HG03565 (cell line): ENCODE results near the gene SERPINB5.

Experiments used
- ATAC-seq: cut with Tn5 transposase; IDR thresholded peaks from one replicate; pipeline ENCODE4 v1.9.1; 2021; ENCODE audit warnings: mild to moderate bottlenecking, moderate library complexity; ENCODE audit not compliant: unreplicated experiment

The SERPINB5 gene

DNA sequence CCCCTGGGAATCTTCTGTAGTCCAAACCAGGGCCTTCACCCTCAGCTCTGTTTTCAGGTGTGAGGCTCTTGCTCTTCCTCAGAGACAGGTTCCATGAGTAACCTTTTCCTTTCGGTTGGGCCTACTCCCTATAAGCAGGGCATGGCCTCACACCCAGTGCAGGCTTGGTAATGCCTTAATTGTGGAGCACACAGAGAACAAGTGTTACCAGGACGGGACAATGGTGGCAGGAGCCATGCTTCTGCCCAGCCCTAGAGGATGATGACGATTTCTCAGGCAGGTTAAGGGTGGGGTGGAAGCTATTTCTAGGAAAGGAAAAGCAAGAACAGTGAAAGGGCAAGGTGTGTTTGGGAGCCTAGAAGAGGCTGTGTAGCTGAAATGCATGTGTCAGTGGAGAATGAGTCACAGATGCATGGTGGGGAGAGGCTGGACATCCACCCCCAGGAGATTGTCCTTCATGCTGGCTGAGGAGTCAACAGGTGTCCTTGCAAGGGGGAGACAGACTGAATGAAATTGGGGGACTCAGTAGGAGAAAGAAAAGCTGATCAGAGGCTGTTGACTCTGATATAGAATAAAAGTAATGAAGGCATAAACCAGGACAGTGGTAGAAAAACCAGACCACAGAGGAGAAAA is 43.4 kb downstream of the SERPINB5 start:
- no peak for ATAC-seq

DNA sequence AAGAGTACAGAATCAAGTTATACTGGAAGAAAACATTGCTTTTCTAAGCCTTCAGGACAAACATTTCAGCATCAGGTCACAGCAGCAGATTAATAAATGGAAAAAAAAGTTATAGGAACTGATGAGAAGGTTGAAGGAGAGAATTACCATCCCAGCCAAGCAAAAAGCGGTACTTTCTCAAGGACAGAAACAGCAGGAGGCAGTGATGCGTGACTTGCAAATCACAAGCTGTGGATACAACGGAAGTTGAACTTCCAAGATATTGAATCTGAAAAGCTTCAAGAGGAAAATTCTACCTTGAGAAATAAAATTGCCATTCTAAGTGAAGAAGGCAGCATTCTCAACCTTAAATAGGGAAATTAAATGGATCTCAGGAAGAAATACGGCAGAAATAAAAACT is 46.9 kb downstream of the SERPINB5 start:
- no peak for ATAC-seq

DNA sequence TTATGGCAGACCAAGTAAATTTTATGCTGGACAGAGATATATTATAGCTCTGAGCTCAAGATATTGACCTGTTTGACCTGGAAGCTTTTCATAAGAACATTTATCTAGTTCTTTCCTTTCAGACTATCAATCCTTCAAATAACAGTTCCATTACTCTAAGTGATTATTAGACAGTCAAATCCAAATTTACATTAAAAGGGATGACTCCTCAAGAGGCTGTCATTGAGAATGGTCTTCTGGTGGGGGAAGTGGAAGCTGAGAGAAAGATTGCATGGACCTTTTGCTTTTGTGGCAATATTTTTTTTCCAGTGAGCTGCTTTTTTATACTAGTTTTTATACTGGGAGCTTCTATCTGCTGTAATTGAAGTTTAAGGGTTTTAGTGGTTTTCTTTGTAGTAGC is 50.5 kb downstream of the SERPINB5 start:
- ATAC-seq, result no peak

DNA sequence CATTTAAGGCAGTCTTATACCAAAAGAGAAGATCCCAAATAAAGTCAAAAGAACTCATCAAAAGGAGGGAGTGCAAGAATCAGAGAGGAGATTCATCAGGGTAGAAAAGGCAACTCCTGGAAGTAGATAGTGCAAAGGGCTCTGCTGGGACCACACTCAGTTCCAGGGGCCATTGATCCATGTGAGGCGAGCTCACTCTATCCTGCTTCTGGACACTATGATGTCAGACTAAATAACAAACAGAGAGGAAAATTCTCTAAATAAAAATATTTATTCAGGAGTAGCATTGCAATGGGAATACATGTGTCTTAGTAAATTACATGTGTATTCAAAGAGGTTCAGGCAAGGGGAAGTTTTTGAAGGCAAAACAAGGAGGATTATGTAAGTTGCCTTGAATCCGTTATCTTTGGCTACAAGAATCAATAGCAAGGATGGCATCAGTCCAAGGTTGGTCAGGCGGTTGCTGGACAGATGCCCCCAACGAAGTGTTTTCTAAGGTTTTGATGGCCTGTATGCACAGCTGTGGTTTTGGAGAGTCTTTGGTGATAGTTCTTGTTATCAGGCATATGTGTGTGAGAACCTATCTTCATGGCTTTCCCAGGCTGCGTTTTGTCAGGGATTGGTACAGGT is 52.2 kb downstream of the SERPINB5 start:
- ATAC-seq, result no peak

DNA sequence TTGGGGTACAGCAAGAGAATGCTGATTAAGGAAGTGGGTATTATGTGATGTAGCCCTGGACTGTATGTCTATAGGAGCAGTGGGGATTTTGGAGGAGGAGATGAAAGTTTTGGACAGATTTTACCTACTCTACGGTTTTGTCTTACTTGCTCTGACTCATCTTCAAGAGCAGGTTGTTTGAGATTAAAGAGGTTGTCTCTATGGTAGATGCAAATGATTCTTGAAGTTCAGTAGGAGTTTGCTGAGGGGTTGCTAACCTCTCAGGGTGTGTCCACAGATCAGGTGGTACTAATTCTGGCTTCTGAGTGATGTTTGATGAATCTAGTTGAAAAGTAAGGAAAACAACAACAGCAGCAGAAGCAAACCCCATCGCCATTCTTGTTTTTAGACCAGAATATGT is 55.7 kb downstream of the SERPINB5 start:
- ATAC-seq, result no peak

DNA sequence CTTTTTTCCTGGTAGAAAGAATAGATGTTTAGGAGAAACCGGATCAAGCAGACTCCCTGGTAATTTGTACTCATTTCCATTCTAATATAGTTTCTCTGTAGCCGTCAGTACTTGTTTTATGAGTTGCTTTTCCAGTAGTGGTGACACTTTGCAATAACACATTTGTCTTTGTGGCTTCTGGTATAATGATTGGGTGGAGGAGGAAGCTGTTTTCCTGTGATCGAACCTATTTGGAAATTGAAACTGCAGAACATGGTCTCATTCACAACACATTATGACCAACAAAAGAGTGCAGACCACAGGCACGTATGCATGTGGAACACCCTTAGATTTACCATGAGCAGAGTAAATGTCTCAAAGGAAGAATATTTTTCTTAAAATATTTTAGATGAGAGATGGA is 57.9 kb downstream of the SERPINB5 start:
- ATAC-seq, result peak; percentile 65

DNA sequence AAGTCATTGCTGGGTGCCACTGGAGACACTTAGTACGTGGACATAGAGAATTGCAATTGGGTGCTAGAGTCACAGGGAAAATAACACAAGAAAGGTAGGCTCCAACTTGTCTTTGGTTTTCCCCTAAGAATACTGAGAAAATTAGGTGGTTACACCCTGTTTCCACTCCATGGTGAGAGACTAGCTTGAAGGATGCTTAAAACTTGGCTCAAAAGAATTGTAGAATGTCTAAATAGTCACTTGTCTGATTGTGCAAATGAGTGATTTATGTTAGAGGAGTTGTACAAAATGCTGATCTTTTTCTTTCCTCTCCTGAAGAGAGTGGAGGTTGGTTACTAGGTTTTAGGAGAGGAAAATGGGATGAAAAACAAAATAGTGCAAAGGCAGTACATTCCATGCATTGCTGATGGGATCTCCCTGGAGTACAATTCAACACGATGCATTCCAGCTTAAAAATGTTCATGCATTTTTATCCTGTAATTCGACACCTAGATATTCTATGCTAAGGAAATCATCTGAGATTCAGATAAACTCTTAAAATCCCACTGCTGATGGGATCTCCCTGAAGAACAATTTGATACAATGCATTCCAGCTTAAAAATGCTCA is 63.2 kb downstream of the SERPINB5 start:
- no peak for ATAC-seq

DNA sequence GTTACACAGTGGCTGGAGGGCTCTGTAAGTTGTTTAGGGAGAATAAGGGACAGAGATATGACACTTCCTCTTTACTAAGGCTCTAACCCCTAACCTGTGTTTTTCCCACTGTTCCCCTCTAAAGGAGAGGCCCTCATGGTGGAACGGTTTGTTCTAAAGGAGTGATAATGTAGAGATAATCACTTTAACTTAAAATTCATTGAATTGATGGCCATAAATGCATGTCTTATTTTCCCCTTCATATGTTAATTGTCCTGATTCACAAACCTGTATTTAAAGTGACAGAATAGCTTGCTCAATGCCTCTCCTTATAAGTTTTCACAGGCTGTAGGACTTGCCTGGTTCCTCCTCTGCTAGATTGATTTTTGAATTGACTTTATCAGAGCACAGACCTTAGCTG is 65.3 kb downstream of the SERPINB5 start, which contains the start of gene SERPINB12:
SERPINB12 (plus strand) TSS at position 301 of the 400 bp plus-strand sequence. CDS start 13,791 bp downstream, outside the sequence.
- ATAC-seq, result no peak

DNA sequence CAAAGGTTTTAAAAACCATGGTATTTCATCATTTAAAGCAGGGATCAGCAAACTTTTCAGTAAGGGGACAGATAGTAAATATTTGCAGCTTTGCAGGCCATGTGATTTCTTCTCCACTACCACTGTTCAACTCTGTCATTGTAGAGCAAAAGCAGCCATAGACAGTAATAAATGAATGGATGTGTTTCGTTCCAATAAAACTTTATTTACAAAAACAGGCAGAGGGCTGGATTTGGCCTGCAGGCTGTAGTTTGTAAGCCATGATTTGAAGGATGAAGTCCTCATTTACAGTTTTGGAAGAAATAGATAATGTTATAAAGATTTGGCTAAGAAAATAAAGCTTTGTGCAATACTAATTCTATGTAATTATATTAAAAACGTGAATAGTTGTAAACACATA is 67.3 kb downstream of the SERPINB5 start:
- no peak for ATAC-seq

DNA sequence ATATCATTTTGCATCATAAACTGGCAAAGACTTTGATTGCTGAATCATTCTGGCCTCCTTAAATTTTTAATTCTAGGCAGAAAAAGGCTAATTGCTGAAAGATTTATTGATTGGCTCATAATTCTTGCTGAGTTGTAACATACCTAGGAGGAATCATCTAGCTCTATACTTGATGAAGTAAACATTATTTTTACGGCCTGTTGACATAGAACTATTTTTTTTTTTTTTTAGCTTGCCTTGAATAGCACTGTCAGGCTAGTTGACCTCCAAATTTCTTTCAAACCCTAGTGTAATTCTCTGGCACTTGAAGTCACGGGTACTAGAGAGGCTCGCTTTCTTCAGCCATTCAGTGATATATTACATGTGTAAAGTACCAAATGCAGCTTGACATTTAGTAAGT is 68.2 kb downstream of the SERPINB5 start:
- ATAC-seq, result no peak

DNA sequence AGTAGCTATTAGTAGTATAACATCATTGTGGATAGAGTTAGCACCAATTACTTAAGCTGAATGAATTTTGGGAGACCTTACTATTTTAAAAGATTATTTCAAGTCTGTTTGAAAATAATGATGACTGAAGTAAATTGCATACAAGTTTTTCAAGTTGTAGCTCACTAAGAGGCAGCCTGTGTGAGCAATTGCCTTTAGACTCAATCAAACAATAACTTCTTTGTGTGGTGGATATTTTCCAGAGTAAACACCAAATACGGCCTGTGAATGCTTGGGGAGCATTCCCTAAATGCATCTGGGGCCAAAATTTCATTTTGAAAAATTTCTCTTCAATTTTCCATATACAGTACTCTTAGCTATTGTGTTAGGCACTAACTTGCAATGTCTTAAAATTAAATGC is 73.3 kb downstream of the SERPINB5 start:
- ATAC-seq, result no peak

DNA sequence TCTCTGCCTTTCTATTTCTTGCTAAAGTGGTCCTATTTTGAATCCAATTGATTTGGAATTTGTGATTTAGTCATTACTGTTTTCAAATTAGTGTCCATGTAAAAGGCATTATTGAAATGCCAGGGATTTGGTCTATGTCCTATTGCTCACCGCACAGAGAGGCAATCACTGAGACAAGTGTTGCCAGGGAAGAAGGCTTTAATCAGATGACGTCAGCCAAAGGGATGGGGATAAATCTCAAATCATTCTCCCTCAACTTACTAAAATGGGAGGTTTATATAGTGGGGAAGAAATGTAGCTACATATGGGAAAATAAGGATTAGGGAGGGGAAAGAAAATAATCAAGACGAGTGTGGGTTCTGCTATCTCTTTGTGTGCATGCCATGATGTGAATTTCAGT is 75.0 kb downstream of the SERPINB5 start:
- ATAC-seq, result no peak

DNA sequence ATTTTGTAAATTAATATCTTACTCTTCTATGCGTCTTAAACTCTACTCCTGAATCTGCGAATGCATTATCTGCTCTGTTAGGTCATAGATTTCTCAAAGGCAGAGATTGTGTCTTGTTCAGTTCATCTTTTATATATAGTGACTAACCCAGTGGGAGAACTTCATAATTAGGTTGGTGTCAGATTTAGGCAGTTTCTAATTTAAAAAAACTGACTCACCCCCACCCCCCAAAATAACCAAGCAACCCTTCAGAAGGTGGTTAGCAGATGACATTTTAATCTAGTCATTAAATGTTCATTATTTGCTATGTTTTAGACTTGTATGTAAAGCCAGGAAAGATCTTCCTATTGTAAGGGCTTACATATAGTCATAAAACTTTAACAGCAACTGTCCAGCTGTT is 75.8 kb downstream of the SERPINB5 start:
- ATAC-seq, result no peak

DNA sequence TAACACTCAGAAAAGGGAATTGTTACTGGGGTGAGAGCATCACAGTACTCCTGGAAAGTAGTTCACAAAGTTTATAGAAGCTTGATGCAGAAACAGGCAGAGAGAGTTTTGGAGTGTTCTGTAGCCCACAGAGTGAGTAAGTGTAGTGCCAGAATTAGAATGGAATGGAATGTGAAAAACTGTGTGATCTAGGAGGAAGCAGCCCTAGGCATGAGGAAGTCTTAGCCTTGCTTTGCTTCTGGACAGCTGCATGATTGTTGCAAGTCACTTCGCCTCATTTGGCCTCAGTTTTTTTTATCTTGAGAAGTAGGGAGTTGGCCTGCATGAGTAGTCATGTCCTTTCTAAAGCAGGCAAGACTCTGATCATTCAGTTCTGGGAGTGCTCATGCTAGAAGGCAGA is 76.3 kb downstream of the SERPINB5 start:
- no peak for ATAC-seq
